ENCODE results near the gene MACROD2. TPM values are rescaled to one million over a fixed set of nuclear protein-coding genes. Genes with fewer than 3 reads are reported as not detected.

MACROD2 gene
- total RNA-seq, 1 experiment from 2014 or later: 3.7 TPM

DNA sequence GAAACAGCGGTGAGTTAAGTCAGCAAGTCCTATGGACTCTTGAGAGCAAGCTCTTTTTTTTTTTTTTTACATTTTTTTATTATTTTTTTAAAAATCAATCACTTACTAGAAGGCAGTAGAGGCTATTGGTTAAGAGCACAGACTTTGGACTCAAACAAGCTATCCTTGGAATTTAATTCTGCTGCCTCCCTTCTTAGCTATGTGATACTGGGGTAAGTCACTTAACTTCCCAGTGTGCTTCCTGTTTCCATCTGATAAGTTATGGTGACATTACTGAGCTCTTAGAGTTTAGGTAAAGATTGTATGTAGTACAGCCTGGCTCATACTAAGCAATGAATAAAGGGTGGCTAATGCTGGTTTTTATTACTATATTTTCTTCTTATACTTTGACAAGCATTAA lies 1112.6 kb downstream of the MACROD2 start:
- no peaks in the 10 kb centered on the region for H3K36me3 ChIP-seq (ENCODE audit: control insufficient read depth in 1 of 2, insufficient read depth in 2 of 2, low read length in 2 of 2)
- BruUV-seq (replicated peaks): no TSS peak
- no peaks in the 10 kb centered on the region for H3K27me3 ChIP-seq (ENCODE audit: insufficient read depth, low read length)
- DNase-seq (ENCODE audit: low read depth, low spot score): no peak
- TF ChIP-seq RAD21 (IDR thresholded peaks at IDR 0.05; ENCODE audit: low read depth) (no peak), EZH2phosphoT487 (IDR thresholded peaks at IDR 0.05; ENCODE audit: borderline replicate concordance) (no peak), POLR2A (IDR thresholded peaks at IDR 0.05; ENCODE audit: borderline replicate concordance, extremely low read depth, insufficient read depth, insufficient read length) (no peak), POLR2AphosphoS5 (IDR thresholded peaks at IDR 0.05; ENCODE audit: low read depth, low read length) (no peak), JUND (IDR thresholded peaks at IDR 0.05) (no peak), ZNF274 (IDR thresholded peaks at IDR 0.05; ENCODE audit: low read depth, low read length) (no peak), SIN3A (IDR thresholded peaks at IDR 0.05; ENCODE audit: low read depth) (no peak), YY1 (IDR thresholded peaks at IDR 0.05; ENCODE audit: extremely low read depth, insufficient replicate concordance, low read depth, low read length) (no peak), ELF1 (IDR thresholded peaks at IDR 0.05; ENCODE audit: borderline replicate concordance, low read depth) (no peak), EGR1 (IDR thresholded peaks at IDR 0.05; ENCODE audit: low read depth) (no peak), FOSL1 (IDR thresholded peaks at IDR 0.05; ENCODE audit: low read depth) (no peak)
- TF ChIP-seq, protein P1, sequence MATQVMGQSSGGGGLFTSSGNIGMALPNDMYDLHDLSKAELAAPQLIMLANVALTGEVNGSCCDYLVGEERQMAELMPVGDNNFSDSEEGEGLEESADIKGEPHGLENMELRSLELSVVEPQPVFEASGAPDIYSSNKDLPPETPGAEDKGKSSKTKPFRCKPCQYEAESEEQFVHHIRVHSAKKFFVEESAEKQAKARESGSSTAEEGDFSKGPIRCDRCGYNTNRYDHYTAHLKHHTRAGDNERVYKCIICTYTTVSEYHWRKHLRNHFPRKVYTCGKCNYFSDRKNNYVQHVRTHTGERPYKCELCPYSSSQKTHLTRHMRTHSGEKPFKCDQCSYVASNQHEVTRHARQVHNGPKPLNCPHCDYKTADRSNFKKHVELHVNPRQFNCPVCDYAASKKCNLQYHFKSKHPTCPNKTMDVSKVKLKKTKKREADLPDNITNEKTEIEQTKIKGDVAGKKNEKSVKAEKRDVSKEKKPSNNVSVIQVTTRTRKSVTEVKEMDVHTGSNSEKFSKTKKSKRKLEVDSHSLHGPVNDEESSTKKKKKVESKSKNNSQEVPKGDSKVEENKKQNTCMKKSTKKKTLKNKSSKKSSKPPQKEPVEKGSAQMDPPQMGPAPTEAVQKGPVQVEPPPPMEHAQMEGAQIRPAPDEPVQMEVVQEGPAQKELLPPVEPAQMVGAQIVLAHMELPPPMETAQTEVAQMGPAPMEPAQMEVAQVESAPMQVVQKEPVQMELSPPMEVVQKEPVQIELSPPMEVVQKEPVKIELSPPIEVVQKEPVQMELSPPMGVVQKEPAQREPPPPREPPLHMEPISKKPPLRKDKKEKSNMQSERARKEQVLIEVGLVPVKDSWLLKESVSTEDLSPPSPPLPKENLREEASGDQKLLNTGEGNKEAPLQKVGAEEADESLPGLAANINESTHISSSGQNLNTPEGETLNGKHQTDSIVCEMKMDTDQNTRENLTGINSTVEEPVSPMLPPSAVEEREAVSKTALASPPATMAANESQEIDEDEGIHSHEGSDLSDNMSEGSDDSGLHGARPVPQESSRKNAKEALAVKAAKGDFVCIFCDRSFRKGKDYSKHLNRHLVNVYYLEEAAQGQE (IDR thresholded peaks at IDR 0.05; ENCODE audit: low read depth): no peak
- TF ChIP-seq, protein P2, sequence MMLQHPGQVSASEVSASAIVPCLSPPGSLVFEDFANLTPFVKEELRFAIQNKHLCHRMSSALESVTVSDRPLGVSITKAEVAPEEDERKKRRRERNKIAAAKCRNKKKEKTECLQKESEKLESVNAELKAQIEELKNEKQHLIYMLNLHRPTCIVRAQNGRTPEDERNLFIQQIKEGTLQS (IDR thresholded peaks at IDR 0.05): no peak
- TF ChIP-seq, protein P3, sequence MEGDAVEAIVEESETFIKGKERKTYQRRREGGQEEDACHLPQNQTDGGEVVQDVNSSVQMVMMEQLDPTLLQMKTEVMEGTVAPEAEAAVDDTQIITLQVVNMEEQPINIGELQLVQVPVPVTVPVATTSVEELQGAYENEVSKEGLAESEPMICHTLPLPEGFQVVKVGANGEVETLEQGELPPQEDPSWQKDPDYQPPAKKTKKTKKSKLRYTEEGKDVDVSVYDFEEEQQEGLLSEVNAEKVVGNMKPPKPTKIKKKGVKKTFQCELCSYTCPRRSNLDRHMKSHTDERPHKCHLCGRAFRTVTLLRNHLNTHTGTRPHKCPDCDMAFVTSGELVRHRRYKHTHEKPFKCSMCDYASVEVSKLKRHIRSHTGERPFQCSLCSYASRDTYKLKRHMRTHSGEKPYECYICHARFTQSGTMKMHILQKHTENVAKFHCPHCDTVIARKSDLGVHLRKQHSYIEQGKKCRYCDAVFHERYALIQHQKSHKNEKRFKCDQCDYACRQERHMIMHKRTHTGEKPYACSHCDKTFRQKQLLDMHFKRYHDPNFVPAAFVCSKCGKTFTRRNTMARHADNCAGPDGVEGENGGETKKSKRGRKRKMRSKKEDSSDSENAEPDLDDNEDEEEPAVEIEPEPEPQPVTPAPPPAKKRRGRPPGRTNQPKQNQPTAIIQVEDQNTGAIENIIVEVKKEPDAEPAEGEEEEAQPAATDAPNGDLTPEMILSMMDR (IDR thresholded peaks at IDR 0.05 in 2 of 3, conservative IDR thresholded peaks at IDR 0.05 in 1 of 3; ENCODE audit: borderline replicate concordance in 1 of 3, insufficient read depth in 1 of 3, low read depth in 2 of 3, low read length in 2 of 3): no peak
- TF ChIP-seq, protein P4, sequence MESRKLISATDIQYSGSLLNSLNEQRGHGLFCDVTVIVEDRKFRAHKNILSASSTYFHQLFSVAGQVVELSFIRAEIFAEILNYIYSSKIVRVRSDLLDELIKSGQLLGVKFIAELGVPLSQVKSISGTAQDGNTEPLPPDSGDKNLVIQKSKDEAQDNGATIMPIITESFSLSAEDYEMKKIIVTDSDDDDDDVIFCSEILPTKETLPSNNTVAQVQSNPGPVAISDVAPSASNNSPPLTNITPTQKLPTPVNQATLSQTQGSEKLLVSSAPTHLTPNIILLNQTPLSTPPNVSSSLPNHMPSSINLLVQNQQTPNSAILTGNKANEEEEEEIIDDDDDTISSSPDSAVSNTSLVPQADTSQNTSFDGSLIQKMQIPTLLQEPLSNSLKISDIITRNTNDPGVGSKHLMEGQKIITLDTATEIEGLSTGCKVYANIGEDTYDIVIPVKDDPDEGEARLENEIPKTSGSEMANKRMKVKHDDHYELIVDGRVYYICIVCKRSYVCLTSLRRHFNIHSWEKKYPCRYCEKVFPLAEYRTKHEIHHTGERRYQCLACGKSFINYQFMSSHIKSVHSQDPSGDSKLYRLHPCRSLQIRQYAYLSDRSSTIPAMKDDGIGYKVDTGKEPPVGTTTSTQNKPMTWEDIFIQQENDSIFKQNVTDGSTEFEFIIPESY (IDR thresholded peaks at IDR 0.05; ENCODE audit: extremely low read depth, insufficient replicate concordance, low read length): no peak
- no peaks in the 10 kb centered on the region for H3K4me1 ChIP-seq (ENCODE audit: control insufficient read depth in 1 of 2, insufficient read depth in 2 of 2, low read length in 2 of 2)
- no peak overlapping the region for H3K4me2 ChIP-seq (ENCODE audit: low read length)
- no peaks in the 10 kb centered on the region for H3K9me2 ChIP-seq (ENCODE audit: insufficient read depth)
- no peaks in the 10 kb centered on the region for H3K79me2 ChIP-seq (ENCODE audit: insufficient read depth, low read length)
- H3K4me3 ChIP-seq (replicated peaks in 1 of 2; ENCODE audit: low read depth in 1 of 2, low read length in 2 of 2): no peak overlapping the region
- no peak for ATAC-seq
- H3K27ac ChIP-seq (ENCODE audit: low read depth, low read length): no peak overlapping the region
- H3K9ac ChIP-seq (ENCODE audit: low read length): no peak overlapping the region
- intact Hi-C loops (cut with micrococcal nuclease): no loop called here
- H3K9me3 ChIP-seq (ENCODE audit: control insufficient read depth in 1 of 2, insufficient read depth in 1 of 2, low read depth in 1 of 2, low read length in 2 of 2): no peaks in the 10 kb centered on the region; a peak in 1 of 4 replicates
- H2AFZ ChIP-seq (ENCODE audit: low read depth, low read length, poor library complexity, severe bottlenecking): no peak overlapping the region
- CTCF ChIA-PET: no interaction called here
- no peaks in the 10 kb centered on the region for H4K20me1 ChIP-seq (ENCODE audit: insufficient read depth)
- POLR2A ChIA-PET: no interaction called here
- RAD21 ChIA-PET (ENCODE audit: low non-redundant PET in 1 of 2, low total read pairs in 2 of 2, uncharacterized antibody in 2 of 2, unreplicated experiment in 2 of 2): no interaction called here

All from HCT116 (cell line).